ENCODE data around the gene MMEL1.

DNA sequence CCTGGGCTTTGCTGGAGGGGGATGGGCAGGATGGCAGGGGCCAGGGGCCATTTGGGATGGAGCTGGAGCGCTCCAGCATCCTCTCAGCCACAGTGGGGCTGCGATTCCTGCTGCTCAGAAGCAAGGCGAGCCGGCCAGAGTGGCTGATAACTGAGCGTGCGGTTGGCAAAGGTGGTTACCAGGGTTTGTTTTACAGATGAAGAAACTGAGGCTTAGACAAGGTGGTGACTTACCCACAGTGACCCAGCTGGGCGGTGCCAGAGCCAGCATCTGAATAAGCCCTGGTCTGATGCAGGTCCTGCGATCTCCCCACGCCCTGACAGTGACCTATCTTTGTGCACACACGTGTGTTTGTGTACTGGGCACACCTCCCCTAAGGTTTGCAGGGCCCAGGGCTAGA is 52.1 kb downstream of the MMEL1 start:
- TF ChIP-seq POLR2A (IDR thresholded peaks at IDR 0.05), result no peak
- TF ChIP-seq CTCF (IDR thresholded peaks at IDR 0.05), result no peak

All from right lobe of liver (tissue), 4 donors.